HEK293 (cell line): ENCODE measurements around the gene WDR7.

Experiments
- CTCF ChIA-PET: fragments of 350-600 bp; formaldehyde crosslinking; extraction: SDS; loops from one replicate; lab custom pipeline; 2021; ENCODE audit warnings: antibody characterized with exemption; lab: Yijun Ruan, JAX
- POLR2A ChIA-PET: fragments of 300-600 bp; formaldehyde crosslinking; extraction: SDS; loops from one replicate; lab custom pipeline; 2020; ENCODE audit warnings: antibody characterized with exemption, inconsistent platforms; lab: Yijun Ruan, JAX
- H3K27ac ChIP-seq: fragments of 200-500 bp; sonication (Bioruptor generic); 2 replicates; pipeline ENCODE4 v1.5.1; 2014; ENCODE audit warnings: low read depth, low read length, control low read depth, inconsistent platforms; ENCODE audit errors: extremely low read depth
- H3K36me3 ChIP-seq, 2 experiments: fragments of 200-500 bp in 1 of 2; sonication (Bioruptor generic) in 1 of 2; 1 replicate in 1 of 2; 2 replicates in 1 of 2; pipeline ENCODE4 v1.5.1; 2014 to 2017; ENCODE audit warnings: inconsistent platforms in 2 of 2, low read length in 2 of 2; ENCODE audit not compliant: control insufficient read depth in 2 of 2, insufficient read depth in 1 of 2
- H3K4me1 ChIP-seq: fragments of 200-500 bp; sonication (Bioruptor generic); 2 replicates; pipeline ENCODE4 v1.5.1; 2014; ENCODE audit warnings: mild to moderate bottlenecking, low read length, inconsistent platforms; ENCODE audit not compliant: control insufficient read depth, insufficient read depth
- H3K4me3 ChIP-seq: 2 replicates; pipeline ENCODE4 v1.5.1; 2011; ENCODE audit warnings: low read depth, mild to moderate bottlenecking, control low read depth, low read length, moderate library complexity
- H3K9me3 ChIP-seq: fragments of 200-500 bp; sonication (Bioruptor generic); 2 replicates; pipeline ENCODE4 v1.5.1; 2014; ENCODE audit warnings: low read depth, low read length, inconsistent platforms; ENCODE audit not compliant: control insufficient read depth, insufficient read depth
- BCL11A ChIP-seq: fragments of 450-650 bp; formaldehyde crosslinking; IDR thresholded peaks from 2 replicates; pipeline ENCODE4 v1.5.1; 2016; ENCODE audit warnings: low read depth, missing biosample characterization, missing genetic modification characterization
- FEZF1 ChIP-seq: fragments of 450-650 bp; formaldehyde crosslinking; IDR thresholded peaks from 2 replicates; pipeline ENCODE4 v1.5.1; 2016; ENCODE audit warnings: missing biosample characterization, missing genetic modification characterization
- OSR2 ChIP-seq: fragments of 450-650 bp; formaldehyde crosslinking; IDR thresholded peaks from 2 replicates; pipeline ENCODE4 v1.5.1; 2016; ENCODE audit warnings: missing biosample characterization, missing genetic modification characterization
- SCRT2 ChIP-seq: fragments of 450-650 bp; formaldehyde crosslinking; IDR thresholded peaks from 2 replicates; pipeline ENCODE4 v1.5.1; 2016; ENCODE audit warnings: missing biosample characterization, missing genetic modification characterization
- SETDB1 ChIP-seq: IDR thresholded peaks from one replicate; pipeline ENCODE4 v1.6.1; 2017; ENCODE audit warnings: mild to moderate bottlenecking, low read length, moderate library complexity, mixed read lengths; ENCODE audit not compliant: insufficient read length
- ZNF529 ChIP-seq: fragments of 450-650 bp; formaldehyde crosslinking; IDR thresholded peaks from 2 replicates; pipeline ENCODE4 v1.5.1; 2017; ENCODE audit warnings: missing genetic modification characterization, missing biosample characterization; ENCODE audit not compliant: insufficient replicate concordance
- ZNF548 ChIP-seq: fragments of 450-650 bp; formaldehyde crosslinking; IDR thresholded peaks from 2 replicates; pipeline ENCODE4 v1.5.1; 2016; ENCODE audit warnings: missing biosample characterization, missing genetic modification characterization
- ZNF561 ChIP-seq: fragments of 450-650 bp; IDR thresholded peaks from 2 replicates; pipeline ENCODE4 v1.5.1; 2018; ENCODE audit warnings: missing biosample characterization, missing genetic modification characterization, borderline replicate concordance
- ZNF707 ChIP-seq: fragments of 450-650 bp; formaldehyde crosslinking; IDR thresholded peaks from 2 replicates; pipeline ENCODE4 v1.5.1; 2016; ENCODE audit warnings: missing biosample characterization, missing genetic modification characterization
- TF ChIP-seq, protein P1 (sequence below): fragments of 450-650 bp; formaldehyde crosslinking; IDR thresholded peaks from 2 replicates; pipeline ENCODE4 v1.5.1; 2016; ENCODE audit warnings: missing biosample characterization, missing genetic modification characterization
- TF ChIP-seq, protein P2 (sequence below): fragments of 450-650 bp; formaldehyde crosslinking; IDR thresholded peaks from 2 replicates; pipeline ENCODE4 v1.5.1; 2016; ENCODE audit warnings: missing biosample characterization, missing genetic modification characterization
- TF ChIP-seq, protein P3 (sequence below): fragments of 450-650 bp; formaldehyde crosslinking; IDR thresholded peaks from 2 replicates; pipeline ENCODE4 v1.5.1; 2017; ENCODE audit warnings: missing biosample characterization, missing genetic modification characterization

The WDR7 gene

DNA sequence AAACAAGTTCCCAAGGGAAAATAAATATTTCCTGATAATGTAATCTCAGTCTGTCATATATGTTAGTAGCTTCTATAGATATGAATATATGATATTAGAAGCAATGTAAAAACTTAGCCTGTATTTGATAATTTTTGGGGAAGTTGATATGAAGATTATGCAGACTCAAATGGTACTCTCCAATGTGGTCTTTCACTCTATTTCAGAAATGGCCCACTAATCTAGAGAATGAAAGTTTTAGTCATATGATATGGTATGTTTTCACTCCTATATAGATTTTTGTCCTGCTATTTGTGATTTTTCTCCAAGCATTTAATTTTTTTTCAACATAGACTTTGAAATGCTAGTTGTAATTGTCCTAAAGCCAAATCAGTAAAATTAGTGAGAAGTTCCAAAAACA, 259.1 kb downstream of the WDR7 start (continued):
- TF ChIP-seq ZNF561 (tag by site-specific recombination) (no peak), ZNF548 (tag by site-specific recombination) (no peak), ZNF707 (tag by site-specific recombination) (no peak)

DNA sequence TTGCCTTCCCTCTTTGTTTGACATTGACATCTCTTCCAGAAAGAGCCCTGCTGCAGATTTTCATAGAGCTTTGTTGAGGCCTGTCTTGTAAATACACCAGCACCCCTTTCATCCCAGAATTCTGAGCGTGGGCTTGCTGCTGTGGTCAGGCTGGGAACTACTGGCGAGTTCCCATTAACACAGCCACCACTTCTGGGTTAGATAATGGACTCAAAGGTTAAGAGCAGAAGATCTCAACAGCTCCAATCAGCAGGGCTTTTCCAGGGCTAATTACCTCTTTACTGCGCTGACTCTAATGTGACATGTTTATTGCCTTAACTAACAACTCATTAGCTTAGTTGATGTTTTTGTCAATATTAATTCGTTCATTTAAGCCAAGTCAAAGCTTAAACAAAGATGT, 259.8 kb downstream of the WDR7 start:
- Histone ChIP-seq H3K9me3 (no peaks in the 10 kb centered on the region), H3K36me3 (no peaks in the 10 kb centered on the region), H3K4me1 (no peaks in the 10 kb centered on the region), H3K4me3 (no peak overlapping the region), H3K27ac (no peak overlapping the region)
- 0 out of 2 replicates have a peak, but pooled peaks have one; percentile 20 for TF ChIP-seq OSR2 (tag by site-specific recombination)
- peak; percentile 37; the same call in 1 of the 2 replicates for TF ChIP-seq FEZF1 (tag by site-specific recombination)
- TF ChIP-seq, protein P1, sequence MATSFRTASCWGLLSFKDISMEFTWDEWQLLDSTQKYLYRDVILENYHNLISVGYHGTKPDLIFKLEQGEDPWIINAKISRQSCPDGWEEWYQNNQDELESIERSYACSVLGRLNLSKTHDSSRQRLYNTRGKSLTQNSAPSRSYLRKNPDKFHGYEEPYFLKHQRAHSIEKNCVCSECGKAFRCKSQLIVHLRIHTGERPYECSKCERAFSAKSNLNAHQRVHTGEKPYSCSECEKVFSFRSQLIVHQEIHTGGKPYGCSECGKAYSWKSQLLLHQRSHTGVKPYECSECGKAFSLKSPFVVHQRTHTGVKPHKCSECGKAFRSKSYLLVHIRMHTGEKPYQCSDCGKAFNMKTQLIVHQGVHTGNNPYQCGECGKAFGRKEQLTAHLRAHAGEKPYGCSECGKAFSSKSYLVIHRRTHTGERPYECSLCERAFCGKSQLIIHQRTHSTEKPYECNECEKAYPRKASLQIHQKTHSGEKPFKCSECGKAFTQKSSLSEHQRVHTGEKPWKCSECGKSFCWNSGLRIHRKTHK (tag by site-specific recombination), result no peak
- TF ChIP-seq, protein P2, sequence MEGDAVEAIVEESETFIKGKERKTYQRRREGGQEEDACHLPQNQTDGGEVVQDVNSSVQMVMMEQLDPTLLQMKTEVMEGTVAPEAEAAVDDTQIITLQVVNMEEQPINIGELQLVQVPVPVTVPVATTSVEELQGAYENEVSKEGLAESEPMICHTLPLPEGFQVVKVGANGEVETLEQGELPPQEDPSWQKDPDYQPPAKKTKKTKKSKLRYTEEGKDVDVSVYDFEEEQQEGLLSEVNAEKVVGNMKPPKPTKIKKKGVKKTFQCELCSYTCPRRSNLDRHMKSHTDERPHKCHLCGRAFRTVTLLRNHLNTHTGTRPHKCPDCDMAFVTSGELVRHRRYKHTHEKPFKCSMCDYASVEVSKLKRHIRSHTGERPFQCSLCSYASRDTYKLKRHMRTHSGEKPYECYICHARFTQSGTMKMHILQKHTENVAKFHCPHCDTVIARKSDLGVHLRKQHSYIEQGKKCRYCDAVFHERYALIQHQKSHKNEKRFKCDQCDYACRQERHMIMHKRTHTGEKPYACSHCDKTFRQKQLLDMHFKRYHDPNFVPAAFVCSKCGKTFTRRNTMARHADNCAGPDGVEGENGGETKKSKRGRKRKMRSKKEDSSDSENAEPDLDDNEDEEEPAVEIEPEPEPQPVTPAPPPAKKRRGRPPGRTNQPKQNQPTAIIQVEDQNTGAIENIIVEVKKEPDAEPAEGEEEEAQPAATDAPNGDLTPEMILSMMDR, result no peak
- TF ChIP-seq ZNF529, result no peak
- no peak for TF ChIP-seq ZNF561 (tag by site-specific recombination)
- ChIA-PET POLR2A (no interaction called here), CTCF (interaction anchor here (1.3 to 1.4 kb wide), 2 partner anchors 19 to 122 kb away, joined by 3 to 4 read pairs; no protein-coding TSS in a partner anchor)

DNA sequence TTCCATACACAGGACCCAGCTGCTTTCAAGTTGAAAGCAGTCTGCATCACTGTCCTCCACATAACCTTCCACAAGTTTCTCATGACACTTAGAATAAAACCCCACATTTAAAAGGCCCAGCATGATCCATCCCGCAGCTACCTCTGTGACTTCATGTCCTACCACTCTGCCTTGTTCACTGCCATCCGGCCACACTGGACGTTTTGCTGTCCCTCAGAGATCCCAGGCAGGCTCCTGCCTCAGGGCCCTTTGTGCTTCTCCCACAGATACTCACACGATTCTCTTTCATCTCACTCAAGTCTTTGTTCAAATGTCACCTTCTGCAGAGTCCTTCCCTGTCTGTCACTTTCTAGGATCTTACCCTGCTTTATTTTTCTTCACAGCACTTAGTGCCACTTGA, 262.8 kb downstream of the WDR7 start:
- POLR2A ChIA-PET, result interaction anchor here (0.9 kb wide), 1 partner anchor 1820 kb away, joined by 3 read pairs; no protein-coding TSS in a partner anchor
- Histone ChIP-seq H3K4me1 (no peaks in the 10 kb centered on the region), H3K4me3 (no peak overlapping the region)
- TF ChIP-seq, protein P3, sequence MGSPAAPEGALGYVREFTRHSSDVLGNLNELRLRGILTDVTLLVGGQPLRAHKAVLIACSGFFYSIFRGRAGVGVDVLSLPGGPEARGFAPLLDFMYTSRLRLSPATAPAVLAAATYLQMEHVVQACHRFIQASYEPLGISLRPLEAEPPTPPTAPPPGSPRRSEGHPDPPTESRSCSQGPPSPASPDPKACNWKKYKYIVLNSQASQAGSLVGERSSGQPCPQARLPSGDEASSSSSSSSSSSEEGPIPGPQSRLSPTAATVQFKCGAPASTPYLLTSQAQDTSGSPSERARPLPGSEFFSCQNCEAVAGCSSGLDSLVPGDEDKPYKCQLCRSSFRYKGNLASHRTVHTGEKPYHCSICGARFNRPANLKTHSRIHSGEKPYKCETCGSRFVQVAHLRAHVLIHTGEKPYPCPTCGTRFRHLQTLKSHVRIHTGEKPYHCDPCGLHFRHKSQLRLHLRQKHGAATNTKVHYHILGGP (tag by site-specific recombination), result peak; percentile 38; the same call in 1 of the 2 replicates
- no peak for TF ChIP-seq BCL11A
- TF ChIP-seq, all 188 proteins: peak for 1
- no peaks in the 10 kb centered on the region for H3K9me3 ChIP-seq
- H3K36me3 ChIP-seq, result no peaks in the 10 kb centered on the region
- H3K27ac ChIP-seq, result no peak overlapping the region
- CTCF ChIA-PET, result no interaction called here

DNA sequence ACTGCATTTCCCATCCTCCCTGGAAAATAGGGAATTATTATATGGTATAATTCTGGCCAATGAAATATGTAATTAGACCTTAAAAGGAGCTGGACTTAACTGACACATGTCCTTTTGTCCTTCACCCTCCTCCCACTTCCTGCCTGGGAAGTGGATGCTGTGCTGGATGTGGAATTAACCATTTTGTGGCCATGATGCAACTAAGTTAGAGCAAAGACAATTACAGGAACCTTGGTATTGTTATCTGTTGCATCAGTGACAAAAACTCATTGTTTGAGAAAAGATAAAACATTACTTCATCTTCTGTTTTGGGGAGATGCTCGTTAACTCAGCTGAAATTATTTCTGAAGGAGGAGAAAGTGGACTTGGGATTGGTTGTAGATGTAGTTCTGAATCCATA, 268.0 kb downstream of the WDR7 start:
- ChIA-PET POLR2A (no interaction called here), CTCF (interaction anchor here (0.6 kb wide), 1 partner anchor 1018 kb away, joined by 3 read pairs; no protein-coding TSS in a partner anchor)
- peak; percentile 39; the same call in 1 of the 2 replicates for TF ChIP-seq SCRT2 (tag by site-specific recombination)
- TF ChIP-seq SETDB1, result no peak
- Histone ChIP-seq H3K36me3 (no peaks in the 10 kb centered on the region), H3K27ac (no peak overlapping the region), H3K9me3 (no peaks in the 10 kb centered on the region), H3K4me1 (no peaks in the 10 kb centered on the region), H3K4me3 (no peak overlapping the region)
